WERI-Rb-1 (cell line): ENCODE data around the gene ARHGAP40.
"Not testable (repeated sequence)": the region's sequence is repeated elsewhere in the genome, so short reads cannot be mapped to it uniquely, and the experiment has no call there.

Experiments used
- DNase-seq: peaks from one replicate; pipeline ENCODE4 v3.0.0-alpha.2; 2020
- H3K27ac ChIP-seq: fragments of 250-450 bp; sonication (Bioruptor Pico); 2 replicates; pipeline ENCODE4 v1.5.1; 2020; ENCODE audit warnings: mild to moderate bottlenecking, moderate library complexity
- H3K27me3 ChIP-seq: fragments of 250-450 bp; sonication (Bioruptor Pico); 2 replicates; pipeline ENCODE4 v1.5.1; 2021; ENCODE audit warnings: mild to moderate bottlenecking, low read depth, moderate library complexity; ENCODE audit not compliant: insufficient read depth, severe bottlenecking
- H3K36me3 ChIP-seq: fragments of 250-450 bp; sonication (Bioruptor Pico); 2 replicates; pipeline ENCODE4 v1.5.1; 2020; ENCODE audit warnings: mild to moderate bottlenecking, moderate library complexity
- H3K4me3 ChIP-seq: 2 replicates; pipeline ENCODE4 v1.5.1; 2011; ENCODE audit warnings: low read depth, mild to moderate bottlenecking, control low read depth, low read length
- H3K9me3 ChIP-seq: fragments of 250-450 bp; sonication (Bioruptor Pico); 2 replicates; pipeline ENCODE4 v1.5.1; 2021; ENCODE audit warnings: mild to moderate bottlenecking, moderate library complexity; ENCODE audit not compliant: severe bottlenecking
- TF ChIP-seq, protein P1 (sequence below): IDR thresholded peaks from 2 replicates; pipeline ENCODE4 v1.5.1; 2011; ENCODE audit warnings: low read depth, mild to moderate bottlenecking, control low read depth, inconsistent platforms, low read length

The ARHGAP40 gene

DNA sequence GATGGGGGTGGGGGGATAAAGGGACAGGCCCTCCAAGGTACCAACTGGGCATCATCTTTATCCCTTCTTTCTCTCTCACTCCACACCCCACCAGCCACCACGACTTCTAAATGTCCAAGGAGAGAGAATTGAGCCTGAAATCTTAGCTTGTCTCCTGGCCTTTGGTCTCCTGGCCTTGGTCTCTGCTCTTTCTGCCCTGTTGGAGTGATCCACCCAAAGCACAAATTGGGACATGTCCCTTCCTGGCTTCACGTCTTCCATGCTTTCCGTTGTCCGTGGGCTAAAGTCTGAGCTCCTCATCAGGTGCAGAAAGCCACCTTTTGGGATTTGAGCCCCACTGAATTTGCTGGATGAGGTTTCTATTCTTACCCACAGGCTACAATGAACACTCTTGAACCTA, 12.3 kb upstream of the ARHGAP40 start:
- TF ChIP-seq, protein P1, sequence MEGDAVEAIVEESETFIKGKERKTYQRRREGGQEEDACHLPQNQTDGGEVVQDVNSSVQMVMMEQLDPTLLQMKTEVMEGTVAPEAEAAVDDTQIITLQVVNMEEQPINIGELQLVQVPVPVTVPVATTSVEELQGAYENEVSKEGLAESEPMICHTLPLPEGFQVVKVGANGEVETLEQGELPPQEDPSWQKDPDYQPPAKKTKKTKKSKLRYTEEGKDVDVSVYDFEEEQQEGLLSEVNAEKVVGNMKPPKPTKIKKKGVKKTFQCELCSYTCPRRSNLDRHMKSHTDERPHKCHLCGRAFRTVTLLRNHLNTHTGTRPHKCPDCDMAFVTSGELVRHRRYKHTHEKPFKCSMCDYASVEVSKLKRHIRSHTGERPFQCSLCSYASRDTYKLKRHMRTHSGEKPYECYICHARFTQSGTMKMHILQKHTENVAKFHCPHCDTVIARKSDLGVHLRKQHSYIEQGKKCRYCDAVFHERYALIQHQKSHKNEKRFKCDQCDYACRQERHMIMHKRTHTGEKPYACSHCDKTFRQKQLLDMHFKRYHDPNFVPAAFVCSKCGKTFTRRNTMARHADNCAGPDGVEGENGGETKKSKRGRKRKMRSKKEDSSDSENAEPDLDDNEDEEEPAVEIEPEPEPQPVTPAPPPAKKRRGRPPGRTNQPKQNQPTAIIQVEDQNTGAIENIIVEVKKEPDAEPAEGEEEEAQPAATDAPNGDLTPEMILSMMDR: no peak
- no peaks in the 10 kb centered on the region for H3K9me3 ChIP-seq

DNA sequence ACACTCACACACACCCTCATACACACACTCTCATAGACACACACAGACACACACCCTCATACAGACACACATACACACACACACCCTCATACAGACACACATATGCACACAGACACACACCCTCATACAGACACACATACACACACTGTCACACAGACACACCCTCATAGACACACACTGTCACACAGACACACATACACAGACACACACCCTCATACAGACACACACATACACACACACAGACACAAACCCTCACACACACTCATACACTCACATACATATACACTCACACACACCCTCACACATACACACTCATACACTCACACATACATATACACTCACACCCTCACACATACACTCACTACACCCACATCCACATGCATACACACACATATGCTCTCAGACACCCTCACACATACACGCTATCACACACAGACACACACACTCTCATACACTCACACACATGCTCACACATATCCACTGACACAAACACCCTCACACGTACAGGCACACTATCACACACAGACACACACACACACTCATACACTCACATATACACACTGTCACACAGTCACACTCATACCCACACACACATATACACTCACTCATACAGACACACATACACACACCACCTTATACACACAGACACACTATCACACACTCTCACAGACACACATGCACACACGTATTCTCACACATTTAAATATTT, 11.5 kb upstream of the ARHGAP40 start:
- Histone ChIP-seq H3K36me3 (no peaks in the 10 kb centered on the region), H3K27me3 (no peaks in the 10 kb centered on the region), H3K4me3 (no peak overlapping the region), H3K9me3 (no peaks in the 10 kb centered on the region), H3K27ac (no peak overlapping the region)
- TF ChIP-seq, protein P1: no peak
- no peak for DNase-seq

More for the DNA sequence above, 12.3 kb upstream of the ARHGAP40 start:
- Histone ChIP-seq H3K36me3 (no peaks in the 10 kb centered on the region), H3K27me3 (no peaks in the 10 kb centered on the region), H3K4me3 (no peak overlapping the region), H3K27ac (no peak overlapping the region)
- no peak for DNase-seq

DNA sequence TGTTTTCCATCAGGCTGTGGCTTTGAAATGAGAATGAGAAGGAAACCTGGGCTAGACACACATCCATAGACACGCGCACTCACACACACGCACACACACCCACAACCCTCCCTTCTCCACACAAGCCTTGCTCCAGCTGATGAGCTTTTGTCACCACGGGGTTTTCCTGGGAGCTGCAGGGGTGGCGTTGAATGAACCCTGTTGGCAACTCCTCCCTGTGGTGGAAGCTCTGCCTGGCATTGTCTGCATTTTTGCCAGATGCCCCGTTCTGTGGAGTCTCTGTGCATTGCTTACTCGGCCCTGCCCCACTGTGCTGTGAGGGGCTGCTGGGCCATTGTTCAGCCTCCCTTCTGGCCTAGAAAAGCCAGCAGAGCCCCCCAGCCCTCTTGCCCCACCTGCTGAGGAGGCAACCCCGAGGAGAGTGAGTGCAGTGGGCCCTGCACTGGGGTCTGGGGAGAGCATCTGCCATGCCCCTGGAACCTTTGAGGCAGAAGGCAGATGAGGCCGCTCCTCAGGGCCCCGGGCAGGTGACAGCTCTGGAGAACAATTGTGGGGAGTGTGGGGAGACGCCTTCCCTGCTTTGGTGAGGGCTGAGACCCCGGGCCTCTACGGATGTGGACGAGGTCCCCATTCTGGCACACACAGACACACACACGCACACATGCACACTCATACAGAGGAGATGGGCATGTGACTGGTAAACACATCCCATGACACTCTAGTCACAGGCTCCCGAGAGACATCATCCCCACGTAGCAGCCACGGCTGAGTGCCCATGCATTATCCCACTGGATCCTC, 10.7 kb upstream of the ARHGAP40 start:
- no peak overlapping the region for H3K4me3 ChIP-seq
- TF ChIP-seq, protein P1: no peak
- DNase-seq: no peak
- no peaks in the 10 kb centered on the region for H3K27me3 ChIP-seq
- H3K9me3 ChIP-seq: no peaks in the 10 kb centered on the region
- no peaks in the 10 kb centered on the region for H3K36me3 ChIP-seq
- H3K27ac ChIP-seq: no peak overlapping the region

DNA sequence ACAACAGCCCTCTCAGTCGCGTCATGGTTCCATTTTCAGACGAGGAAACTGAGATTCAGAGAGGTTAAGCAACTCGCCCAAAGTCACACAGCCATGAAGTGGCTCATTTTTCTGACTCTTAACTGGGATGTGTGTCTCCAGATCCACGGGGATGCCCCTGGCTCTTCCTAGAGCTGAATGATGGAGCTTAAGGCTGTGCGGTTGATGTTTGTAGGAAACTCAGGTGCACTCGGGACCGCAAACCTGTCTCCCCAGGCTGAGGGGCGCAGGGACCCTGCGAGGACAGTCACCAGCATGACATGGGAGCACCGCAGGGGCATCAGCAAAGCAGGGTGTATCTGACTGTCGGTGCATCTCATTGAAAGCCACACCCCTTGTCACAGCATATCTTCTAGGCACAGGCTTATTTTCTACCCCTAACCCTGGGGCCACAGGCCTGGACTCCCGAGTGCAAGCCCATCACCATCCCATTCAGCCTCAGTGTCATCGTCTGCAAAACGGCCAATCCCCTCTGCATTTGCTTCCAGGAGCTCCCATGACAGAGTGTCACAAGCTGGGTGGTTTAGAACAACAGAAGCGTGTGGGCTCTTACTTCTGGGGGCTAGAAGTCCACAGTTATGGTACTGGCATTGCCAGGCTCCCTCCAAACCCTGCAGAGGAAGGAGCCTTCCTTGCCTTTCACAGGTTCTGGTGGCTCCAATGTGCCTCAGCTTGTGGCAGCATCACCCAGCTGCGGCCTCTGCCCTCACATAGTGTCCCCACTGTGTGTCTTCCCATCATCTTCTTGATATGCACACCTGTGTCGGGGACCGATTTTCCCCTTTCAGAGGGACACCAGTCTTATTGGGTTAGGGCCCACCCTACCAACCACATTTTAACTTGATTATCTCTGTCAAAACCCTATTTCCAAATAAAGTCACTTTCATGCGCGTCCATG, 9.9 kb upstream of the ARHGAP40 start:
- no peak for DNase-seq
- Histone ChIP-seq H3K9me3 (no peaks in the 10 kb centered on the region), H3K27me3 (no peaks in the 10 kb centered on the region), H3K36me3 (no peaks in the 10 kb centered on the region), H3K4me3 (no peak overlapping the region), H3K27ac (no peak overlapping the region)
- TF ChIP-seq, protein P1: no peak

DNA sequence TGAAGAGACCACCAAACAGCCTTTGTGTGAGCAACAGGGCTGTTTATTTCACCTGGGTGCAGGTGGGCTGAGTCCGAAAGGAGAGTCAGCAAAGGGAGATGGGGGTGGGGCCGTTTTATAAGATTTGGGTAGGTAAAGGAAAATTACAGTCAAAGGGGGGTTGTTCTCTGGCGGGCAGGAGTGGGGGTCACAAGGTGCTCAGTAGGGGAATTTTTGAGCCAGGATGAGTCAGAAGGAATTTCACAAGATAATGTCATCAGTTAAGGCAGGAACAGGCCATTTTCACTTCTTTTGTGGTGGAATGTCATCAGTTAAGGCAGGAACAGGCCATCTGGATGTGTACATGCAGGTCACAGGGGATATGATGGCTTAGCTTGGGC, 9.2 kb upstream of the ARHGAP40 start:
- H3K36me3 ChIP-seq, H3K4me3 ChIP-seq, H3K9me3 ChIP-seq, DNase-seq, H3K27me3 ChIP-seq, H3K27ac ChIP-seq: not testable (repeated sequence)

DNA sequence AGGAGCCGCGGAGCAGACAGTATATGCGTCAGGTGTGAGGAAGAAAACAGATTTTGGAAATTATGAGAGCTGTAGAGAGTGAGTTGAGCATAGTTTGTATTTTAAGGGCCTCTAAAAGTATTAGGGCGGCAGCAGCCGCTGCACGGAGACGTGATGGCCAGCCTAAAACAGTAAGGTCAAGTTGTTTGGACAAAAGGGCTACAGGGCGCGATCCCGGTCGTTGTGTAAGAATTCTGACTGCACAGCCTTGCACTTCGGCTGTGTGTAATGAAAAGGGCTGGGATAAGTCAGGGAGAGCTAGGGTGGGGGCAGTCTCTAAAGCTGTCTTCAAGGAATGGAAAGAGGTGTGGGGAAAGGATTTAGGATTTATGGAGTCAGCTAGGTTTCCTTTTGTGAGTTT, 7.3 kb upstream of the ARHGAP40 start:
- not testable (repeated sequence) for H3K9me3 ChIP-seq, H3K4me3 ChIP-seq, H3K27me3 ChIP-seq, H3K27ac ChIP-seq, DNase-seq, H3K36me3 ChIP-seq

DNA sequence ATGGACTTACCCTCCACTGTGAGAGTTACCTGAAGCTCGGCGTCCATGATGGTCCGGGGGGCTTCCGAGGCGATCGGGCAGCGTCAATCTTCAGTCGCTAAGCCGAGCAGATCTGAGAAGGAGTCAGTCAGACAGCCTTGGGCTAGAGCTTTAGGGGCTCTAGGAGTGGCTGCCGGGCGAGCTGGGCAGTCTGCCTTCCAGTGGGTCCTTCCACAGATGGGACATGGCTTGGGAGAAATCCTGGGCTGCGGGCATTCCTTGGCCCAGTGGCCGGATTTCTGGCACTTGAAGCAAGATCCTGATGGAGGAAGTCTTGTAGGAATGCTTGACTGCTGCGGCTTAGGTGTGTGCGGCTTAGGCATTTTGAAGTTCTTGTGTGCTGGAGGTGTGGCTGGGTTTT, 5.7 kb upstream of the ARHGAP40 start:
- not testable (repeated sequence) for H3K36me3 ChIP-seq, H3K4me3 ChIP-seq, H3K27ac ChIP-seq, DNase-seq, H3K9me3 ChIP-seq, H3K27me3 ChIP-seq
